ENCODE data around the gene APOB.

APOB gene

DNA sequence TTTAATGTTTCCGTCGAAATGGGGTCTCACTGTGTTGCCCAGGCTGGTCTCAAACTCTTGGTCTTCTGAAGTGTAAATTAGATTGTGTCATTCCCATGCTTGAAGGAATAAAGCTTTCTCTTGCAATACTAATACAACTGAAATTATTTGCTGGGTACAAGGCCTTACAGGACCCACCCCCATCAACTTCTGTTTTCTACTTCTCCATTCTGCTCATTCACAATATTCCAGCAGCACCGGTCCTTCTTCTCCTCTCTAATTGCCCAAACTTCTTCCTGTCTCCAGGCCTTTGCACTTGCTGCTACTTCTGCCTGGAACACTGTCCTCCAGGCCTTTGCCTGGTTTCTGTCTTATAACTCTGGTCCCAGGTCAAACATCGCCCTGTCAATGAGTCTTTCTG, 73.8 kb downstream of the APOB start:
- no peak overlapping the region for H3K18ac ChIP-seq (ENCODE audit: low read depth in 1 of 2, low read length in 2 of 2)
- DNase-seq = no peak
- H2BK120ac ChIP-seq (ENCODE audit: low read depth, low read length) = no peak overlapping the region
- H3K4me1 ChIP-seq (ENCODE audit: control insufficient read depth, insufficient read depth, low read depth, low read length) = no peaks in the 10 kb centered on the region
- no peak overlapping the region for H3K4me3 ChIP-seq (ENCODE audit: insufficient read depth in 1 of 2, low read depth in 1 of 2, low read length in 2 of 2)
- no peaks in the 10 kb centered on the region for H3K9me3 ChIP-seq (ENCODE audit: control insufficient read depth, low read length)
- H2BK5ac ChIP-seq (ENCODE audit: low read depth, low read length, poor library complexity, severe bottlenecking) = no peak overlapping the region
- H2AK5ac ChIP-seq (ENCODE audit: low read length, severe bottlenecking) = no peak overlapping the region
- H3K4ac ChIP-seq (ENCODE audit: low read depth in 1 of 2, low read length in 2 of 2) = no peak overlapping the region
- H3K27me3 ChIP-seq (ENCODE audit: control insufficient read depth in 1 of 2, insufficient read depth in 1 of 2, low read length in 2 of 2) = peaks cover 10 to 24% of the 10 kb centered on the region in 2 experiments
- no peak overlapping the region for H2AFZ ChIP-seq (ENCODE audit: low read depth, low read length)
- H3K27ac ChIP-seq (ENCODE audit: low read length, poor library complexity, severe bottlenecking) = no peak overlapping the region
- no peak overlapping the region for H4K8ac ChIP-seq (ENCODE audit: low read length)
- WGBS = 77% methylated on average over 4 of the region's 4 CpGs
- no peak overlapping the region for H3K4me2 ChIP-seq (ENCODE audit: low read length, poor library complexity, severe bottlenecking)
- no peaks in the 10 kb centered on the region for H3K36me3 ChIP-seq (ENCODE audit: control insufficient read depth in 1 of 2, insufficient read depth in 2 of 2, low read depth in 1 of 2, low read length in 2 of 2)
- no peak overlapping the region for H2BK15ac ChIP-seq (ENCODE audit: low read depth, poor library complexity, severe bottlenecking)
- no peak overlapping the region for H3K14ac ChIP-seq (ENCODE audit: low read length in 2 of 2)
- no peak overlapping the region for H4K91ac ChIP-seq (ENCODE audit: low read length)
- H3K23ac ChIP-seq (ENCODE audit: low read length in 2 of 2) = no peak overlapping the region
- no peak overlapping the region for H3K9ac ChIP-seq (ENCODE audit: low read length)
- no peaks in the 10 kb centered on the region for H3K79me1 ChIP-seq (replicated peaks; ENCODE audit: low read length, poor library complexity, severe bottlenecking)
- no peak overlapping the region for H2BK12ac ChIP-seq (ENCODE audit: low read length in 2 of 2)

DNA sequence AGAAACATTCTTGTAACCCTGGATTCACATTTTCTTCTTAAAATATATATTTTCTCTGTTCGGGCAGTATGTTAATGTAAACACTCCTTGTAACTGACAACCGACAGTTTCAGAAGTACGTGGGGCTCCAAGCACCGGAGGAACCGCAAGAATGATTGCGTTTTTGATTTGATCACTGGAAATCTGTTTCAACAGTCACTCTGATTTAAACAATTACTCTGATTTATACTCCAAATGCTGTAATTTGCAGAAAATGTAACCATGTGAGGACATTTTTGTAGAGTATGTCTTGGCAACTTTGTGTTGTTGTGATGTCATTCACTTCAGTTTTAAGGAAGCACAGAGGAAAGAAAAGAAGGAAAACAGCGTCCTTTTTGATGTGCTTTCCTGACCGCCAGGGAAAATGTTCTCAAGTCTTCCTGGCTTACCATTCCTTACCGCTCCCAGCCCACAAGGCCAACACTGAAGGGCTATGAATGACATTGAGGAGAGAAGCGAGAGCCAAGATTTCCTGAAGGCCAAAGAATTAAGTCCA, 77.7 kb downstream of the APOB start:
- Histone ChIP-seq H3K4me3 (ENCODE audit: insufficient read depth in 1 of 2, low read depth in 1 of 2, low read length in 2 of 2) (peak overlapping the region in 1 of 2 experiments; percentile 18), H2AK5ac (ENCODE audit: low read length, severe bottlenecking) (no peak overlapping the region), H3K27me3 (ENCODE audit: control insufficient read depth in 1 of 2, insufficient read depth in 1 of 2, low read length in 2 of 2) (peaks cover 13 to 54% of the 10 kb centered on the region in 2 experiments), H3K23ac (ENCODE audit: low read length in 2 of 2) (no peak overlapping the region), H3K4ac (ENCODE audit: low read depth in 1 of 2, low read length in 2 of 2) (no peak overlapping the region), H2BK12ac (ENCODE audit: low read length in 2 of 2) (no peak overlapping the region), H3K18ac (ENCODE audit: low read depth in 1 of 2, low read length in 2 of 2) (no peak overlapping the region), H3K14ac (ENCODE audit: low read length in 2 of 2) (no peak overlapping the region), H4K8ac (ENCODE audit: low read length) (no peak overlapping the region), H3K4me1 (ENCODE audit: control insufficient read depth, insufficient read depth, low read depth, low read length) (no peaks in the 10 kb centered on the region), H2BK15ac (ENCODE audit: low read depth, poor library complexity, severe bottlenecking) (no peak overlapping the region), H3K9me3 (ENCODE audit: control insufficient read depth, low read length) (no peaks in the 10 kb centered on the region), H3K36me3 (ENCODE audit: control insufficient read depth in 1 of 2, insufficient read depth in 2 of 2, low read depth in 1 of 2, low read length in 2 of 2) (no peaks in the 10 kb centered on the region), H3K9ac (ENCODE audit: low read length) (peak overlapping the region; percentile 30), H3K4me2 (ENCODE audit: low read length, poor library complexity, severe bottlenecking) (no peak overlapping the region), H4K91ac (ENCODE audit: low read length) (no peak overlapping the region), H3K79me1 (replicated peaks; ENCODE audit: low read length, poor library complexity, severe bottlenecking) (no peaks in the 10 kb centered on the region), H2BK120ac (ENCODE audit: low read depth, low read length) (no peak overlapping the region), H2AFZ (ENCODE audit: low read depth, low read length) (no peak overlapping the region), H3K27ac (ENCODE audit: low read length, poor library complexity, severe bottlenecking) (no peak overlapping the region), H2BK5ac (ENCODE audit: low read depth, low read length, poor library complexity, severe bottlenecking) (no peak overlapping the region)
- no peak for DNase-seq
- 72% methylated on average over 10 of the region's 10 CpGs for WGBS

DNA sequence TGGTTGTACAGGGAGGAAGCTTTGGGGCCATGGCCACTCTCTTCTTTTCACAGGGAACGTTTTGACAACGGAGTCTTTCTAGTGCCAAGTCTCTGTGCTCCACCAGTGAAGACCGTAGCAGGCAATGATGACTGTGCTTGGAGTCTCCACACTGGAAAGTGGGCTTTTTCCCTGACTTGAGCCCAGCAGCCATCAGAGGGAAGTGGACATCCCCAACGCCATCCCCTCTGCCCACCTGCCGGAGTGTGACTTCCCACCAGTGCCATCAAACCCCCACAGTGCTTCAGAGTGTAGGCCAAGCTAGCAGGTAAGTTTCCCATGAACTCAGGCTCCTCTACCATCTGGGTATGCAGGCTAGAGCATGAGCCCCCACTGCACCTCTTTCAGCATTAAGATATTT, 78.7 kb downstream of the APOB start:
- Histone ChIP-seq H2AFZ (ENCODE audit: low read depth, low read length) (no peak overlapping the region), H4K91ac (ENCODE audit: low read length) (no peak overlapping the region), H3K27ac (ENCODE audit: low read length, poor library complexity, severe bottlenecking) (no peak overlapping the region), H3K9ac (ENCODE audit: low read length) (no peak overlapping the region), H3K14ac (ENCODE audit: low read length in 2 of 2) (no peak overlapping the region), H3K79me1 (replicated peaks; ENCODE audit: low read length, poor library complexity, severe bottlenecking) (no peaks in the 10 kb centered on the region), H2AK5ac (ENCODE audit: low read length, severe bottlenecking) (no peak overlapping the region), H3K36me3 (ENCODE audit: control insufficient read depth in 1 of 2, insufficient read depth in 2 of 2, low read depth in 1 of 2, low read length in 2 of 2) (no peaks in the 10 kb centered on the region), H4K8ac (ENCODE audit: low read length) (no peak overlapping the region), H2BK12ac (ENCODE audit: low read length in 2 of 2) (no peak overlapping the region), H3K23ac (ENCODE audit: low read length in 2 of 2) (no peak overlapping the region), H2BK15ac (ENCODE audit: low read depth, poor library complexity, severe bottlenecking) (no peak overlapping the region), H3K27me3 (ENCODE audit: control insufficient read depth in 1 of 2, insufficient read depth in 1 of 2, low read length in 2 of 2) (peaks cover 15 to 63% of the 10 kb centered on the region in 2 experiments), H3K4me3 (ENCODE audit: insufficient read depth in 1 of 2, low read depth in 1 of 2, low read length in 2 of 2) (no peak overlapping the region), H3K4ac (ENCODE audit: low read depth in 1 of 2, low read length in 2 of 2) (no peak overlapping the region), H3K9me3 (ENCODE audit: control insufficient read depth, low read length) (no peaks in the 10 kb centered on the region), H3K18ac (ENCODE audit: low read depth in 1 of 2, low read length in 2 of 2) (no peak overlapping the region), H3K4me1 (ENCODE audit: control insufficient read depth, insufficient read depth, low read depth, low read length) (no peaks in the 10 kb centered on the region), H2BK5ac (ENCODE audit: low read depth, low read length, poor library complexity, severe bottlenecking) (no peak overlapping the region), H3K4me2 (ENCODE audit: low read length, poor library complexity, severe bottlenecking) (no peak overlapping the region), H2BK120ac (ENCODE audit: low read depth, low read length) (no peak overlapping the region)
- 84% methylated on average over 5 of the region's 5 CpGs for whole genome bisulfite sequencing
- DNase-seq = no peak

DNA sequence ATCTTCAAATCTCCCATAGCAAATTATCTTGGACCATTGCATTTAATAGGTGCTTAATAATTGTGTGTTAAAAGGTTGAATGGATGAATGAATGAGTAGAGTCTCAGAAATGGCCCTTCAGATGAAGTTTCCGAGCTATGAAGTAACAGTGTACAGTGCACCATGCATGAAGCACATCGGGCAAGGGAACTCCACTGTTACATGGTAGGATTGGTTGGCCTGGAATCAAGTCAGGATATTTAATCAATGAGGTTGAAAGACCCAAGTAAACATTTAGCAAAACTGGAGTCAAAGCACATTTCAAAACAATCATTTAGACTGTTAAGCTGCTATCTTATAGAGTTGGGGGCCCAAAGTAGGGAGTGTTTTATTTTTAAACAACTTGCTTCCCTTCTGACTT, 80.0 kb downstream of the APOB start:
- no peak overlapping the region for H2BK5ac ChIP-seq (ENCODE audit: low read depth, low read length, poor library complexity, severe bottlenecking)
- H2BK12ac ChIP-seq (ENCODE audit: low read length in 2 of 2) = no peak overlapping the region
- no peak overlapping the region for H3K4ac ChIP-seq (ENCODE audit: low read depth in 1 of 2, low read length in 2 of 2)
- H2BK15ac ChIP-seq (ENCODE audit: low read depth, poor library complexity, severe bottlenecking) = no peak overlapping the region
- H3K36me3 ChIP-seq (ENCODE audit: control insufficient read depth in 1 of 2, insufficient read depth in 2 of 2, low read depth in 1 of 2, low read length in 2 of 2) = no peaks in the 10 kb centered on the region
- H3K18ac ChIP-seq (ENCODE audit: low read depth in 1 of 2, low read length in 2 of 2) = no peak overlapping the region
- H2AFZ ChIP-seq (ENCODE audit: low read depth, low read length) = no peak overlapping the region
- H4K91ac ChIP-seq (ENCODE audit: low read length) = no peak overlapping the region
- 88% methylated on average over 2 of the region's 2 CpGs for WGBS
- H3K23ac ChIP-seq (ENCODE audit: low read length in 2 of 2) = no peak overlapping the region
- no peak overlapping the region for H2AK5ac ChIP-seq (ENCODE audit: low read length, severe bottlenecking)
- no peak overlapping the region for H3K27ac ChIP-seq (ENCODE audit: low read length, poor library complexity, severe bottlenecking)
- no peaks in the 10 kb centered on the region for H3K4me1 ChIP-seq (ENCODE audit: control insufficient read depth, insufficient read depth, low read depth, low read length)
- H4K8ac ChIP-seq (ENCODE audit: low read length) = no peak overlapping the region
- H2BK120ac ChIP-seq (ENCODE audit: low read depth, low read length) = no peak overlapping the region
- no peaks in the 10 kb centered on the region for H3K9me3 ChIP-seq (ENCODE audit: control insufficient read depth, low read length)
- no peak overlapping the region for H3K14ac ChIP-seq (ENCODE audit: low read length in 2 of 2)
- peaks cover 19 to 70% of the 10 kb centered on the region in 2 experiments for H3K27me3 ChIP-seq (ENCODE audit: control insufficient read depth in 1 of 2, insufficient read depth in 1 of 2, low read length in 2 of 2)
- no peak for DNase-seq
- H3K79me1 ChIP-seq (replicated peaks; ENCODE audit: low read length, poor library complexity, severe bottlenecking) = no peaks in the 10 kb centered on the region
- H3K9ac ChIP-seq (ENCODE audit: low read length) = no peak overlapping the region
- H3K4me2 ChIP-seq (ENCODE audit: low read length, poor library complexity, severe bottlenecking) = no peak overlapping the region
- H3K4me3 ChIP-seq (ENCODE audit: insufficient read depth in 1 of 2, low read depth in 1 of 2, low read length in 2 of 2) = no peak overlapping the region
